BLaER1 treated with 17β-estradiol and CSF1 and Interleukin-3, amounts not matched to agents 10 nM and 100 nM (cell line): ENCODE measurements around the gene ATP1B3.
"Not testable (repeated sequence)": the region's sequence is repeated elsewhere in the genome, so short reads cannot be mapped to it uniquely, and the experiment has no call there.

Experiments used
- H3K27ac ChIP-seq, 11 experiments: shearing (Covaris generic); formaldehyde crosslinking; 2 replicates each; pipeline ENCODE4 v1.8.1; 2022
- H3K27me3 ChIP-seq, 11 experiments: shearing (Covaris generic); formaldehyde crosslinking; 2 replicates each; pipeline ENCODE4 v1.8.1; 2022
- H3K36me3 ChIP-seq, 11 experiments: shearing (Covaris generic); formaldehyde crosslinking; 2 replicates each; pipeline ENCODE4 v1.8.1; 2022
- H3K4me1 ChIP-seq, 10 experiments: shearing (Covaris generic); formaldehyde crosslinking; 2 replicates each; pipeline ENCODE4 v1.8.1; 2022
- H3K4me2 ChIP-seq, 11 experiments: shearing (Covaris generic); formaldehyde crosslinking; 2 replicates each; pipeline ENCODE4 v1.8.1; 2022
- H3K4me3 ChIP-seq, 10 experiments: shearing (Covaris generic); formaldehyde crosslinking; 2 replicates each; pipeline ENCODE4 v1.8.1; 2022
- H3K9ac ChIP-seq, 11 experiments: shearing (Covaris generic); formaldehyde crosslinking; 2 replicates each; pipeline ENCODE4 v1.8.1; 2022
- H3K9me3 ChIP-seq, 11 experiments: shearing (Covaris generic); formaldehyde crosslinking; replicated peaks in 1 of 11; 2 replicates each; pipeline ENCODE4 v1.8.1; 2022
- H4K20me1 ChIP-seq, 11 experiments: shearing (Covaris generic); formaldehyde crosslinking; 2 replicates each; pipeline ENCODE4 v1.8.1; 2022
- Cebpa-rat ChIP-seq, 11 experiments: shearing (Covaris generic); IDR thresholded peaks; 2 replicates each; pipeline ENCODE4 v1.8.1; 2022

Gene ATP1B3

GRCh38 chr3:141955175-141955574 is 78.7 kb downstream of the ATP1B3 start:
- H3K4me2 ChIP-seq: peak overlapping the region in 6 of 11 experiments; percentile 2 to 37 (median 14); a peak in 4 of 22 replicates
- no peaks in the 10 kb centered on the region for H3K27me3 ChIP-seq
- peaks cover 0 to 61% (median 49%) of the 10 kb centered on the region in 11 experiments; a peak in 19 of 22 replicates for H3K36me3 ChIP-seq
- H3K9ac ChIP-seq: no peak overlapping the region
- H4K20me1 ChIP-seq: no peaks in the 10 kb centered on the region
- no peaks in the 10 kb centered on the region for H3K9me3 ChIP-seq
- no peak overlapping the region for H3K4me3 ChIP-seq
- H3K27ac ChIP-seq: 0 out of 22 replicates have a peak overlapping the region, but pooled peaks of 1 of the 11 experiments have one; percentile 32
- H3K4me1 ChIP-seq: peaks cover 9 to 23% (median 19%) of the 10 kb centered on the region in 10 experiments
- no peak for TF ChIP-seq Cebpa-rat (IDR thresholded peaks at IDR 0.05)

DNA sequence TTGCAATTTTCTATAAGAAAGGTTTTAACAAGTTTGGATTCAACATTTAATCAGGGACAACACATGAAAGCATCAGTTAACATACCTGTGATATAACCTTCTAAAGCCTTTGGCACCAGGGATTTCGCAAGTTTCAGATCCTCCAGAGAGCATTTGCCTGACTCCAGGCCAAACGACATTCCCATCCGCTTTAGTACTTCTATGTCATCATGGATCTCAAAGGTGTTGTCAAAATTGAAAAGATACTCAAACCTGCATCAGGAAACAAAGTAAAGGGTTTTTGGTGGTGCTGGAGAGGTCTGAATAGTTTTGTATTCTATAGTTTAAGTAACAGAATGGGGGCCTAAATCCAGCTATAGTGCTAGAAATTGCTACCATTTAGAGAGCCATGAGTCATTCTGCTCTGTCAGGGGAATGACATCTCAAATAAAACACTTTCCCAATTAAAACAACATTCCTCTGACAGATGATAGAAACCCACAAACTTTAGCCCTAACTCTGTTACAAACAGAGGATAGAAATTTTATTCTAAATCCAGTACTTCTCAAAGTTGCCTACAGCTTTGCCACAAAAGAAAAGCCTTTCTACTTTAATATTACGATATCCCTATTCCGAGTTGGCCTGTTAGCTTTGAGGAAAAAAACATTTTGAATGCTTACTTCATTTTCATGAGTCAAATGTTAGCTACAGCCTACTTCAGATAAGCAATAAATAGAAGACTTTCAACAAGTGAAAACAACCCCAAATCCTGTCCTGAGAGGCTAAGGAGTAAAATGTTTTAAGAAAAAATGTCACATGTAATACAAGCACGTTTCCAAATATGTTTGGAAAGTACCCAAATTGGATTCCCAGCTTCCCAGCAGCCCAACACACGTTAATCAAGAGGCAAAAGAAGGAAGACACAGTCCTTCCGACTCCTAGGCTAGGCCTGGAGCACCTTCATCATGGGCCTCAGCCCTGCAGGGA is 83.4 kb downstream of the ATP1B3 start:
- TF ChIP-seq Cebpa-rat (IDR thresholded peaks at IDR 0.05): no peak
- Histone ChIP-seq H3K4me1 (peaks cover 0 to 10% (median 7%) of the 10 kb centered on the region in 10 experiments; a peak in 9 of 20 replicates), H3K27ac (no peak overlapping the region), H3K4me2 (no peak overlapping the region), H3K36me3 (peaks cover 9 to 79% (median 49%) of the 10 kb centered on the region in 11 experiments; a peak in 21 of 22 replicates), H3K4me3 (no peak overlapping the region), H3K27me3 (no peaks in the 10 kb centered on the region), H3K9ac (no peak overlapping the region), H4K20me1 (no peaks in the 10 kb centered on the region), H3K9me3 (no peaks in the 10 kb centered on the region)

DNA sequence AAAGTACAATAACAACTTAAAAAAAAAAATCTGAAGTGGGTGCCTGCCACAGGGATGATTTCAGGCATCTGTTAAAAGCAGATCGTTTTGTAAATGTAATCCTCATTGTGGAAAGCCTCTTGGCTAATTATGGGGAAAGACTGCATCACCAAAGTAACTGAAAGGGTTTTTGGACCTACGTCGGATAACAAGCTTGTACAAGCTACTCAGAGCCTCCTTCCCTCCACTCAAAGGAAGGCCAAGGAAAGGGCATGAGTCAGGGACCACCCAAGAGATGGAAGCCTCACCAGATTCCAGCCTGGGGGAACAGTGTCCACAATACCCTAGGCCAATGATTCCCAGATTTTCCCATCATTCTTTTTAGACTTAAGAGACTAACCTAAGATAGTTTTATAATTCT is 84.3 kb downstream of the ATP1B3 start:
- peaks cover 9 to 80% (median 49%) of the 10 kb centered on the region in 11 experiments; a peak in 21 of 22 replicates for H3K36me3 ChIP-seq
- H3K4me1 ChIP-seq: peaks cover 0 to 2% (median under 1%) of the 10 kb centered on the region in 10 experiments; a peak in 5 of 20 replicates
- no peaks in the 10 kb centered on the region for H3K27me3 ChIP-seq
- no peak overlapping the region for H3K4me3 ChIP-seq
- no peak overlapping the region for H3K27ac ChIP-seq
- no peak overlapping the region for H3K4me2 ChIP-seq
- no peaks in the 10 kb centered on the region for H4K20me1 ChIP-seq
- H3K9me3 ChIP-seq: no peaks in the 10 kb centered on the region
- H3K9ac ChIP-seq: no peak overlapping the region
- no peak for TF ChIP-seq Cebpa-rat (IDR thresholded peaks at IDR 0.05)

- Histone ChIP-seq H3K27me3 (no peaks in the 10 kb centered on the region), H3K4me1 (no peaks in the 10 kb centered on the region), H3K4me2 (no peak overlapping the region), H3K4me3 (no peak overlapping the region), H3K36me3 (peaks cover 9 to 81% (median 45%) of the 10 kb centered on the region in 11 experiments; a peak in 21 of 22 replicates), H4K20me1 (no peaks in the 10 kb centered on the region), H3K27ac (no peak overlapping the region), H3K9me3 (no peaks in the 10 kb centered on the region), H3K9ac (no peak overlapping the region)
- TF ChIP-seq Cebpa-rat (IDR thresholded peaks at IDR 0.05): no peak
Observed at GRCh38 chr3:141963301-141963700, 86.9 kb downstream of the ATP1B3 start.

DNA sequence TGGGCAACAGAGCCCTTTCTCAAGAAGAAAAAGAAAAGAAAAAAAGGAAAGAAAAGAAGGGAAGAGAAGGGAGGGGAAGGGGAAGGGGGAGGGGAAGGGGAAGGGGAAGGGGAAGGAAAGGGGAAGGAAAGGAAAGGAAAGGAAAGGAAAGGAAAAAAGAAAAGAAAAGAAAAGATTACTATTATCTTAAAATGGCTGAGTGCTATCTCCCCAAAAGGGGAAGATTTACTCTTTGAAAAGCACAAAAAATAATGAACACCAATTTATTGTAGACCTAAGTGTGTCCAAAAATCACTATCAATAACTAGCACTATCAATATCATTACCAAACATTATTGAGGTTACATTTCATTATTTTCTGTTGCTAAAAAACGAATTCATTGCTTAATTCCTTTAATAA is 89.0 kb downstream of the ATP1B3 start:
- no peak overlapping the region for H3K27ac ChIP-seq
- H4K20me1 ChIP-seq: no peaks in the 10 kb centered on the region
- H3K9ac ChIP-seq: no peak overlapping the region
- H3K36me3 ChIP-seq: peaks cover 9 to 73% (median 44%) of the 10 kb centered on the region in 11 experiments; a peak in 20 of 22 replicates
- no peaks in the 10 kb centered on the region for H3K4me1 ChIP-seq
- no peaks in the 10 kb centered on the region for H3K27me3 ChIP-seq
- no peak overlapping the region for H3K4me2 ChIP-seq
- no peaks in the 10 kb centered on the region for H3K9me3 ChIP-seq
- TF ChIP-seq Cebpa-rat (IDR thresholded peaks at IDR 0.05): no peak
- no peak overlapping the region for H3K4me3 ChIP-seq

GRCh38 chr3:141969711-141970110 is 93.3 kb downstream of the ATP1B3 start:
- Histone ChIP-seq H3K9ac (no peak overlapping the region), H3K4me3 (no peak overlapping the region), H3K36me3 (peaks cover 0 to 58% (median 32%) of the 10 kb centered on the region in 11 experiments; a peak in 18 of 22 replicates), H3K4me1 (no peaks in the 10 kb centered on the region), H3K27ac (no peak overlapping the region), H3K4me2 (no peak overlapping the region), H3K27me3 (no peaks in the 10 kb centered on the region), H4K20me1 (no peaks in the 10 kb centered on the region), H3K9me3 (no peaks in the 10 kb centered on the region)
- no peak for TF ChIP-seq Cebpa-rat (IDR thresholded peaks at IDR 0.05)

DNA sequence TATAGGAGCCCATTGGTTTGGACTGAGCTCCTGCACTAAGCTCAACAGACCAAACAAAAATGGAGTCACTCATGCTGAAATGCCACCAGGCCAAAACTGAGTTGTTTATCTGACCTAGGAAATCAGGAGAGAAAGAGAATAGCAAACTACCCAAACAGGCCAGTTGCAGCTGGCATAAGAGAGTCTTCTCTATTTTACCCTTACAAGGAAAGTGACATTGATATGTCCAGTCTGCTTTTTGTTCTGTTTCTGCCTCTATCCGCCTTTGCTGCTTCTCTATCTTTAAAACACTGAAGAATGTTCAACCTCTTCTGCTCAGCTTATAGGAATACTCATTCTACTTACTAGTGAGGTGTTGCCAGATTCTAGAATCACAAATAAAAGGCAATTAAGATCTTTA is 95.1 kb downstream of the ATP1B3 start:
- peaks cover 0 to 69% (median 41%) of the 10 kb centered on the region in 11 experiments; a peak in 18 of 22 replicates for H3K36me3 ChIP-seq
- H3K4me2 ChIP-seq: no peak overlapping the region
- no peak overlapping the region for H3K4me3 ChIP-seq
- no peaks in the 10 kb centered on the region for H3K9me3 ChIP-seq
- no peak overlapping the region for H3K27ac ChIP-seq
- H3K27me3 ChIP-seq: no peaks in the 10 kb centered on the region
- no peak overlapping the region for H3K9ac ChIP-seq
- no peak for TF ChIP-seq Cebpa-rat (IDR thresholded peaks at IDR 0.05)
- H4K20me1 ChIP-seq: no peaks in the 10 kb centered on the region
- H3K4me1 ChIP-seq: no peaks in the 10 kb centered on the region

DNA sequence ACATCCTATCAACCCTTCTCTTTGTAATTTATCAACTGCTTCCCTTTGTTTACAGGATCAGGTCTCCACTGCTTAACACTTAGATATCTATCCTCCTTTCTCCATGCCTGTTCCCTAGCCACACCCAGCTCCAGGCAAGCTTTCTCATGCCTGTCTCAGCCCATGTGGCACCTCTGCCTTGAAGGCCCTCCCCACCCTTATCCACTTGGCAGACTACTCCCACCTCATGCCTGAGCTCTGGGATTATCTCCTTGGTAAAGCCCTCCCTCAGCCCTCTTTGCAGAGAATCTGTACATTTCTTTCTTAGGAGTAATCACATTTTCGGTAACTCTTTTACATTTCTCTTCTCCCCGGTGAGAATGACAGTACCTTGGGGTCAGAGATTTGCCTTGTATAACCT is 96.0 kb downstream of the ATP1B3 start:
- peaks cover 0 to 67% (median 41%) of the 10 kb centered on the region in 11 experiments; a peak in 18 of 22 replicates for H3K36me3 ChIP-seq

GRCh38 chr3:141974777-141975176 is 98.3 kb downstream of the ATP1B3 start:
- H3K4me2 ChIP-seq, H3K9me3 ChIP-seq, H3K27me3 ChIP-seq, H4K20me1 ChIP-seq, H3K4me3 ChIP-seq, H3K4me1 ChIP-seq, H3K9ac ChIP-seq, H3K27ac ChIP-seq: not testable (repeated sequence)
- H3K36me3 ChIP-seq: peaks cover 0 to 63% (median 33%) of the 10 kb centered on the region in 11 experiments; a peak in 17 of 22 replicates

More for the DNA sequence above, 96.0 kb downstream of the ATP1B3 start:
- no peak overlapping the region for H3K27ac ChIP-seq
- no peaks in the 10 kb centered on the region for H3K4me1 ChIP-seq
- H3K4me3 ChIP-seq: no peak overlapping the region
- TF ChIP-seq Cebpa-rat (IDR thresholded peaks at IDR 0.05): no peak
- H3K9ac ChIP-seq: no peak overlapping the region
- no peaks in the 10 kb centered on the region for H4K20me1 ChIP-seq
- no peaks in the 10 kb centered on the region for H3K27me3 ChIP-seq
- no peaks in the 10 kb centered on the region for H3K9me3 ChIP-seq
- H3K4me2 ChIP-seq: no peak overlapping the region
